ENCODE measurements around the gene BLVRB. TPM values are rescaled to one million over a fixed set of nuclear protein-coding genes. Genes with fewer than 3 reads are reported as not detected.

Gene BLVRB
- total RNA-seq, 1 experiment from 2014 or later = 246 TPM

DNA sequence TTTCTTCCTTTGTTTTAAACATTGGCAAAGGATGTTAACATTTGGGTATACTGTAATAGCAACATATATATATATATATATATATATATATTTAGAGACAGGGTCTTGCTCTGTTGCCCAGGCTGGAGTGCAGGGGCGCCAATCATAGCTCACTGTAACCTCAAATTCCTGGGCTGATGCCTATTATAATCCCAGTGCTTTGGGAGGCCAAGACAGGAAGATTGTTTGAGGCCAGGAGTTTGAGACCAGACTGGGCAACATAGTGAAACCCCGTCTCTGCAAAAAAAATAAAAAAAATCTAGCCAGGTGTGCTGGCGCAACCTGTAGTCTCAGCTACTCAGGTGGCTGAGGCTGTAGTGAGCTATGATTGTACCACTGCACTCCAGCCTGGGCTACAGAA, 5.4 kb downstream of the BLVRB start:
- ATAC-seq = no peak
- POLR2A ChIA-PET (ENCODE audit: unreplicated experiment) = interaction anchor here (0.6 kb wide), 1 partner anchor 57 kb away, joined by 8 read pairs; no protein-coding TSS in a partner anchor

DNA sequence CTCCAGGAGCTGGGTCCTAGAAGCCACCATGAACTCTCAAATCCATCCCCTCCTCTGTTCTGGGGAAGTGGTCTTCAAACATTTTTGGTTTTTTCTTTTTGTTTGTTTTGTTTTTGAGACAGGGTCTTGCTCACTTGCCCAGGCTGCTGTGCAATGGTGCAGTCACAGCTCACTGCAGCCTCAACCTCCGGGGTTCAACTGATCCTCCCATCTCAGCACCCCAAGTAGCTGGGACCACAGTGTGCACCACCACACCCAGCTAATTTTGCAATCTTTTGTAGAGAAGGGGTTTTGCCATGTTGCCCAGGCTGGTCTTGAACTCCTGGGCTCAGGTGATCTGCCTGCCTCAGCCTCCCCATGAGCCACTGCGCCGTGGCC, 7.0 kb downstream of the BLVRB start:
- no TSS peak for BruUV-seq (replicated peaks)
- Histone ChIP-seq H3K27me3 (ENCODE audit: low read length) (no peaks in the 10 kb centered on the region), H3K4me1 (ENCODE audit: insufficient read depth, low read length) (peaks cover 5% of the 10 kb centered on the region; the same call in 1 of the 2 replicates), H4K20me1 (ENCODE audit: low read length) (no peaks in the 10 kb centered on the region), H3K4me2 (ENCODE audit: low read length) (no peak overlapping the region), H2AFZ (ENCODE audit: low read length) (no peak overlapping the region), H3K4me3 (ENCODE audit: low read length) (no peak overlapping the region), H3K36me3 (ENCODE audit: low read depth, low read length) (no peaks in the 10 kb centered on the region), H3K27ac (ENCODE audit: low read length) (no peak overlapping the region), H3K9me2 (replicated peaks; ENCODE audit: low read length) (no peaks in the 10 kb centered on the region), H3K9ac (ENCODE audit: low read length) (no peak overlapping the region), H3F3A (ENCODE audit: low read length, unreplicated experiment) (no peaks in the 10 kb centered on the region), H3K79me2 (ENCODE audit: low read length) (peaks cover 9% of the 10 kb centered on the region), H3K9me3 (ENCODE audit: low read length) (no peaks in the 10 kb centered on the region)
- CTCF ChIA-PET = no interaction called here
- TF ChIP-seq CTCF (conservative IDR thresholded peaks at IDR 0.05; ENCODE audit: low read depth, low read length) = no peak
- TF ChIP-seq EZH2phosphoT487 (IDR thresholded peaks at IDR 0.05; ENCODE audit: borderline replicate concordance, low read length) = no peak
- no peak for TF ChIP-seq EZH2 (IDR thresholded peaks at IDR 0.05; ENCODE audit: low read length, unreplicated experiment)
- ATAC-seq (no peak), DNase-seq (no peak)
- intact Hi-C loops (cut with micrococcal nuclease) = no loop called here
- POLR2A ChIA-PET (ENCODE audit: unreplicated experiment) = no interaction called here

More for the DNA sequence above, 5.4 kb downstream of the BLVRB start:
- no peaks in the 10 kb centered on the region for H3K36me3 ChIP-seq (ENCODE audit: low read depth, low read length)
- no peak overlapping the region for H3K9ac ChIP-seq (ENCODE audit: low read length)
- no peaks in the 10 kb centered on the region for H3K9me2 ChIP-seq (replicated peaks; ENCODE audit: low read length)
- no peak overlapping the region for H2AFZ ChIP-seq (ENCODE audit: low read length)
- no TSS peak for BruUV-seq (replicated peaks)
- TF ChIP-seq EZH2 (IDR thresholded peaks at IDR 0.05; ENCODE audit: low read length, unreplicated experiment) (no peak), CTCF (conservative IDR thresholded peaks at IDR 0.05; ENCODE audit: low read depth, low read length) (no peak), EZH2phosphoT487 (IDR thresholded peaks at IDR 0.05; ENCODE audit: borderline replicate concordance, low read length) (no peak)
- CTCF ChIA-PET = no interaction called here
- no peak overlapping the region for H3K27ac ChIP-seq (ENCODE audit: low read length)
- H3K9me3 ChIP-seq (ENCODE audit: low read length) = no peaks in the 10 kb centered on the region
- no peaks in the 10 kb centered on the region for H3K27me3 ChIP-seq (ENCODE audit: low read length)
- peaks cover 12% of the 10 kb centered on the region for H3K4me1 ChIP-seq (ENCODE audit: insufficient read depth, low read length)
- DNase-seq = no peak
- H3K79me2 ChIP-seq (ENCODE audit: low read length) = peaks cover 17% of the 10 kb centered on the region
- H4K20me1 ChIP-seq (ENCODE audit: low read length) = no peaks in the 10 kb centered on the region
- H3F3A ChIP-seq (ENCODE audit: low read length, unreplicated experiment) = no peaks in the 10 kb centered on the region
- H3K4me3 ChIP-seq (ENCODE audit: low read length) = no peak overlapping the region
- H3K4me2 ChIP-seq (ENCODE audit: low read length) = no peak overlapping the region
- intact Hi-C loops (cut with micrococcal nuclease) = loop anchor here (5.0 kb wide), 1 partner anchor 62 kb away; no protein-coding TSS in a partner anchor

GRCh38 chr19:40457953-40458596, 7.5 kb downstream of the BLVRB start:
- ChIA-PET POLR2A (ENCODE audit: unreplicated experiment) (no interaction called here), CTCF (no interaction called here)
- intact Hi-C loops (cut with micrococcal nuclease) = no loop called here
- no TSS peak for BruUV-seq (replicated peaks)
- peaks cover 4% of the 10 kb centered on the region; the same call in 1 of the 2 replicates for H3K4me1 ChIP-seq (ENCODE audit: insufficient read depth, low read length)
- H3K9ac ChIP-seq (ENCODE audit: low read length) = no peak overlapping the region
- no peak for TF ChIP-seq EZH2phosphoT487 (IDR thresholded peaks at IDR 0.05; ENCODE audit: borderline replicate concordance, low read length)
- TF ChIP-seq CTCF (conservative IDR thresholded peaks at IDR 0.05; ENCODE audit: low read depth, low read length) = no peak
- no peak for TF ChIP-seq EZH2 (IDR thresholded peaks at IDR 0.05; ENCODE audit: low read length, unreplicated experiment)
- H3K4me2 ChIP-seq (ENCODE audit: low read length) = no peak overlapping the region
- H3K27me3 ChIP-seq (ENCODE audit: low read length) = no peaks in the 10 kb centered on the region
- H2AFZ ChIP-seq (ENCODE audit: low read length) = no peak overlapping the region
- no peaks in the 10 kb centered on the region for H3K9me2 ChIP-seq (replicated peaks; ENCODE audit: low read length)
- peaks cover 9% of the 10 kb centered on the region for H3K79me2 ChIP-seq (ENCODE audit: low read length)
- DNase-seq (no peak), ATAC-seq (no peak)
- no peaks in the 10 kb centered on the region for H3K36me3 ChIP-seq (ENCODE audit: low read depth, low read length)
- no peaks in the 10 kb centered on the region for H3F3A ChIP-seq (ENCODE audit: low read length, unreplicated experiment)
- no peaks in the 10 kb centered on the region for H4K20me1 ChIP-seq (ENCODE audit: low read length)
- no peaks in the 10 kb centered on the region for H3K9me3 ChIP-seq (ENCODE audit: low read length)
- no peak overlapping the region for H3K4me3 ChIP-seq (ENCODE audit: low read length)
- H3K27ac ChIP-seq (ENCODE audit: low read length) = no peak overlapping the region

All from PC-3 (cell line).